Measurements from ENCODE around the gene ITGB3. TPM values are rescaled to one million over a fixed set of nuclear protein-coding genes. Genes with fewer than 3 reads are reported as not detected.
A peak's percentile ranks its signal among the peaks of the same experiment; 100 is the strongest.

The ITGB3 gene
- total and polyA plus RNA-seq, 9 of the 15 experiments (the other 6 are each of a cell fraction or from before 2014, with no cell fraction given) = 0.08 to 2.6 (median 0.62) TPM; not detected in 1

- TF ChIP-seq KLF1 (tag; IDR thresholded peaks at IDR 0.05) (no peak), TAF7 (tag; IDR thresholded peaks at IDR 0.05) (no peak), FOXJ3 (CRISPR knock-in tag; IDR thresholded peaks at IDR 0.05) (no peak), USF2 (CRISPR knock-in tag; IDR thresholded peaks at IDR 0.05) (no peak), GATAD2A (IDR thresholded peaks at IDR 0.05) (no peak), SMARCA5 (IDR thresholded peaks at IDR 0.05) (no peak), RFX1 (IDR thresholded peaks at IDR 0.05) (no peak), KLF6 (CRISPR knock-in tag; IDR thresholded peaks at IDR 0.05; ENCODE audit: borderline replicate concordance) (no peak), FUS (optimal IDR thresholded peaks at IDR 0.05; ENCODE audit: low read depth, low read length) (no peak), SIN3A (IDR thresholded peaks at IDR 0.05; ENCODE audit: borderline replicate concordance in 2 of 2, control insufficient read depth in 1 of 2, low read depth in 2 of 2, low read length in 2 of 2) (no peak), SMAD1 (IDR thresholded peaks at IDR 0.05; ENCODE audit: low read depth, low read length, partially characterized antibody) (no peak), NFIX (CRISPR knock-in tag; IDR thresholded peaks at IDR 0.05; ENCODE audit: low read depth) (no peak), ARHGAP35 (IDR thresholded peaks at IDR 0.05; ENCODE audit: partially characterized antibody) (no peak), ZNF140 (CRISPR knock-in tag; IDR thresholded peaks at IDR 0.05) (no peak), L3MBTL2 (IDR thresholded peaks at IDR 0.05) (no peak), MCM3 (IDR thresholded peaks at IDR 0.05) (no peak), EP400 (IDR thresholded peaks at IDR 0.05) (peak; percentile 49; the same call in 1 of the 2 replicates), SMAD4 (CRISPR knock-in tag; conservative IDR thresholded peaks at IDR 0.05) (no peak), PATZ1 (CRISPR knock-in tag; IDR thresholded peaks at IDR 0.05; ENCODE audit: borderline replicate concordance) (no peak), KLF16 (IDR thresholded peaks at IDR 0.05) (peak; percentile 84), SRSF1 (IDR thresholded peaks at IDR 0.05; ENCODE audit: low read depth, low read length) (no peak), STAT5A (IDR thresholded peaks at IDR 0.05; ENCODE audit: borderline replicate concordance, low read length) (peak; percentile 63), KLF10 (CRISPR knock-in tag; IDR thresholded peaks at IDR 0.05) (no peak)
- TF ChIP-seq, protein P1, sequence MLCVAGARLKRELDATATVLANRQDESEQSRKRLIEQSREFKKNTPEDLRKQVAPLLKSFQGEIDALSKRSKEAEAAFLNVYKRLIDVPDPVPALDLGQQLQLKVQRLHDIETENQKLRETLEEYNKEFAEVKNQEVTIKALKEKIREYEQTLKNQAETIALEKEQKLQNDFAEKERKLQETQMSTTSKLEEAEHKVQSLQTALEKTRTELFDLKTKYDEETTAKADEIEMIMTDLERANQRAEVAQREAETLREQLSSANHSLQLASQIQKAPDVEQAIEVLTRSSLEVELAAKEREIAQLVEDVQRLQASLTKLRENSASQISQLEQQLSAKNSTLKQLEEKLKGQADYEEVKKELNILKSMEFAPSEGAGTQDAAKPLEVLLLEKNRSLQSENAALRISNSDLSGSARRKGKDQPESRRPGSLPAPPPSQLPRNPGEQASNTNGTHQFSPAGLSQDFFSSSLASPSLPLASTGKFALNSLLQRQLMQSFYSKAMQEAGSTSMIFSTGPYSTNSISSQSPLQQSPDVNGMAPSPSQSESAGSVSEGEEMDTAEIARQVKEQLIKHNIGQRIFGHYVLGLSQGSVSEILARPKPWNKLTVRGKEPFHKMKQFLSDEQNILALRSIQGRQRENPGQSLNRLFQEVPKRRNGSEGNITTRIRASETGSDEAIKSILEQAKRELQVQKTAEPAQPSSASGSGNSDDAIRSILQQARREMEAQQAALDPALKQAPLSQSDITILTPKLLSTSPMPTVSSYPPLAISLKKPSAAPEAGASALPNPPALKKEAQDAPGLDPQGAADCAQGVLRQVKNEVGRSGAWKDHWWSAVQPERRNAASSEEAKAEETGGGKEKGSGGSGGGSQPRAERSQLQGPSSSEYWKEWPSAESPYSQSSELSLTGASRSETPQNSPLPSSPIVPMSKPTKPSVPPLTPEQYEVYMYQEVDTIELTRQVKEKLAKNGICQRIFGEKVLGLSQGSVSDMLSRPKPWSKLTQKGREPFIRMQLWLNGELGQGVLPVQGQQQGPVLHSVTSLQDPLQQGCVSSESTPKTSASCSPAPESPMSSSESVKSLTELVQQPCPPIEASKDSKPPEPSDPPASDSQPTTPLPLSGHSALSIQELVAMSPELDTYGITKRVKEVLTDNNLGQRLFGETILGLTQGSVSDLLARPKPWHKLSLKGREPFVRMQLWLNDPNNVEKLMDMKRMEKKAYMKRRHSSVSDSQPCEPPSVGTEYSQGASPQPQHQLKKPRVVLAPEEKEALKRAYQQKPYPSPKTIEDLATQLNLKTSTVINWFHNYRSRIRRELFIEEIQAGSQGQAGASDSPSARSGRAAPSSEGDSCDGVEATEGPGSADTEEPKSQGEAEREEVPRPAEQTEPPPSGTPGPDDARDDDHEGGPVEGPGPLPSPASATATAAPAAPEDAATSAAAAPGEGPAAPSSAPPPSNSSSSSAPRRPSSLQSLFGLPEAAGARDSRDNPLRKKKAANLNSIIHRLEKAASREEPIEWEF (CRISPR knock-in tag; IDR thresholded peaks at IDR 0.05) = no peak
Observed at GRCh38 chr17:47291242-47291873, 37.7 kb downstream of the ITGB3 start (continued).
